Retinal pigment epithelial cell (primary cell): ENCODE measurements around the gene MAD1L1.
"Not testable (repeated sequence)": the region's sequence is repeated elsewhere in the genome, so short reads cannot be mapped to it uniquely, and the experiment has no call there.

ENCODE experiments used
- DNase-seq: peaks from one replicate; pipeline ENCODE4 v3.0.0-alpha.2; 2010; ENCODE audit warnings: low read depth
- H3K4me3 ChIP-seq: 2 replicates; pipeline ENCODE4 v1.5.1; 2011; ENCODE audit warnings: mild to moderate bottlenecking, low read length, control low read depth, moderate library complexity
- CTCF ChIP-seq: conservative IDR thresholded peaks from 2 replicates; pipeline ENCODE4 v1.5.1; 2011; ENCODE audit warnings: low read depth, low read length, control low read depth, inconsistent platforms

MAD1L1 gene

GRCh38 chr7:2038931-2039728 is 193.6 kb downstream of the MAD1L1 start:
- no peak overlapping the region for H3K4me3 ChIP-seq
- no peak for TF ChIP-seq CTCF
- DNase-seq, result no peak

- peak; percentile 85 for DNase-seq
- H3K4me3 ChIP-seq, result peak overlapping the region; percentile 19
- no peak for TF ChIP-seq CTCF
Observed at GRCh38 chr7:2037808-2038522, 194.8 kb downstream of the MAD1L1 start.

- DNase-seq, result no peak
- TF ChIP-seq CTCF, result no peak
- H3K4me3 ChIP-seq, result no peak overlapping the region
Observed at GRCh38 chr7:2037301-2037807, 195.4 kb downstream of the MAD1L1 start.

GRCh38 chr7:2036786-2037185 is 196.0 kb downstream of the MAD1L1 start:
- DNase-seq, result no peak
- TF ChIP-seq CTCF, result no peak
- H3K4me3 ChIP-seq, result no peak overlapping the region

- not testable (repeated sequence) for H3K4me3 ChIP-seq, DNase-seq
Observed at GRCh38 chr7:2036201-2036600, 196.5 kb downstream of the MAD1L1 start.

- H3K4me3 ChIP-seq, result no peak overlapping the region
- no peak for TF ChIP-seq CTCF
- DNase-seq, result no peak
Observed at GRCh38 chr7:2034291-2035201, 198.2 kb downstream of the MAD1L1 start.

- no peak for TF ChIP-seq CTCF
- H3K4me3 ChIP-seq, result no peak overlapping the region
- DNase-seq, result no peak
Observed at GRCh38 chr7:2033586-2034135, 199.1 kb downstream of the MAD1L1 start.
